H1 (cell line): ENCODE measurements around the gene ATP9B. TPM values are rescaled to one million over a fixed set of nuclear protein-coding genes. Genes with fewer than 3 reads are reported as not detected.

Experiments used
- CTCF ChIA-PET: fragments of 300-600 bp; sonication (Branson Sonifier 250); formaldehyde crosslinking; loops from one replicate; lab custom pipeline; 2021; ENCODE audit not compliant: partially characterized antibody; lab: Charles Lee
- POLR2A ChIA-PET: fragments of 300-600 bp; sonication (Branson Sonifier 250); formaldehyde crosslinking; loops from one replicate; lab custom pipeline; 2021; ENCODE audit warnings: inconsistent platforms; ENCODE audit not compliant: partially characterized antibody; lab: Charles Lee
- DNase-seq, 2 experiments: peaks; one replicate each; pipeline versions ENCODE4 v3.0.0 to v3.0.0-alpha.2; 2010 to 2022; ENCODE audit warnings: low spot score in 2 of 2, low read depth in 1 of 2, mixed read lengths in 1 of 2
- FAIRE-seq: peaks from 2 replicates; lab custom pipeline; 2011; peaks lifted over from hg19 to GRCh38; lab: Jason Lieb, UNC
- H2AFZ ChIP-seq: 2 replicates; pipeline ENCODE4 v1.8.1; 2012; ENCODE audit warnings: low read length, inconsistent platforms
- H2AK5ac ChIP-seq: 2 replicates; pipeline ENCODE4 v1.6.1; 2013; ENCODE audit warnings: low read depth, low read length
- H2BK120ac ChIP-seq: replicated peaks from 2 replicates; pipeline ENCODE3; 2013; ENCODE audit warnings: low read depth, low read length, inconsistent platforms
- H2BK12ac ChIP-seq: 2 replicates; pipeline ENCODE4 v1.6.1; 2013; ENCODE audit warnings: low read depth, low read length
- H2BK15ac ChIP-seq: 2 replicates; pipeline ENCODE4 v1.6.1; 2013; ENCODE audit warnings: low read length
- H2BK20ac ChIP-seq: 2 replicates; pipeline ENCODE4 v1.6.1; 2013; ENCODE audit warnings: low read length
- H2BK5ac ChIP-seq: 2 replicates; pipeline ENCODE4 v1.6.1; 2013; ENCODE audit warnings: low read depth, low read length
- H3K14ac ChIP-seq: 2 replicates; pipeline ENCODE4 v1.6.1; 2013; ENCODE audit warnings: inconsistent platforms; ENCODE audit not compliant: insufficient read length
- H3K18ac ChIP-seq: 2 replicates; pipeline ENCODE4 v1.6.1; 2013; ENCODE audit warnings: low read length; ENCODE audit errors: extremely low read depth
- H3K23ac ChIP-seq: 2 replicates; pipeline ENCODE4 v1.6.1; 2013; ENCODE audit warnings: inconsistent platforms; ENCODE audit not compliant: insufficient read length
- H3K23me2 ChIP-seq: 2 replicates; pipeline ENCODE4 v1.6.1; 2013; ENCODE audit warnings: low read depth, low read length
- H3K27ac ChIP-seq: 2 replicates; pipeline ENCODE4 v1.6.1; 2011; ENCODE audit warnings: low read depth, low read length, inconsistent platforms
- H3K27me3 ChIP-seq, 4 experiments: replicated peaks in 1 of 4; 1 replicate in 1 of 4; 2 replicates in 3 of 4; pipeline versions ENCODE4 v1.6.1 to v1.8.1; 2011 to 2013; ENCODE audit warnings: low read length in 3 of 4, mild to moderate bottlenecking in 3 of 4, inconsistent platforms in 2 of 4, mixed read lengths in 2 of 4, moderate library complexity in 1 of 4; ENCODE audit not compliant: control insufficient read depth in 3 of 4, insufficient read depth in 3 of 4; ENCODE audit errors: extremely low read depth in 1 of 4
- H3K36me3 ChIP-seq, 4 experiments: 2 replicates each; pipeline versions ENCODE4 v1.6.1 to v1.8.1; 2011 to 2013; ENCODE audit warnings: mild to moderate bottlenecking in 4 of 4, low read length in 3 of 4, moderate library complexity in 2 of 4, control low read depth in 1 of 4, inconsistent platforms in 1 of 4; ENCODE audit not compliant: insufficient read depth in 4 of 4, control insufficient read depth in 2 of 4
- H3K4ac ChIP-seq: replicated peaks from 2 replicates; pipeline ENCODE3; 2013; ENCODE audit warnings: low read length, low read depth, mixed read lengths, inconsistent platforms; ENCODE audit not compliant: insufficient read length
- H3K4me1 ChIP-seq, 4 experiments: replicated peaks in 1 of 4; 1 replicate in 1 of 4; 2 replicates in 3 of 4; pipeline versions ENCODE4 v1.6.1 to v1.8.1; 2011 to 2013; ENCODE audit warnings: low read length in 3 of 4, inconsistent platforms in 2 of 4, mixed read lengths in 1 of 4; ENCODE audit not compliant: insufficient read depth in 4 of 4, control insufficient read depth in 3 of 4
- H3K4me2 ChIP-seq, 2 experiments: 2 replicates each; pipeline versions ENCODE4 v1.6.1 to v1.8.1; 2011 to 2013; ENCODE audit warnings: low read depth in 2 of 2, low read length in 2 of 2, control low read depth in 1 of 2, inconsistent platforms in 1 of 2, mild to moderate bottlenecking in 1 of 2; ENCODE audit not compliant: insufficient read depth in 1 of 2
- H3K4me3 ChIP-seq, 4 experiments: fragments of 200-600, 300-600 bp in 1 of 4; sonication (generic), shearing (Covaris generic), sonication (Bioruptor Twin) in 1 of 4; 2 replicates each; pipeline versions ENCODE4 v1.5.1 to v1.8.1; 2011 to 2016; ENCODE audit warnings: low read length in 4 of 4, low read depth in 3 of 4, control low read depth in 2 of 4, inconsistent platforms in 2 of 4, mild to moderate bottlenecking in 2 of 4, mixed read lengths in 1 of 4, moderate library complexity in 1 of 4; ENCODE audit not compliant: insufficient read depth in 2 of 4; ENCODE audit errors: extremely low read depth in 1 of 4
- H3K56ac ChIP-seq: replicated peaks from 2 replicates; pipeline ENCODE3; 2013; ENCODE audit warnings: low read depth, mild to moderate bottlenecking, mixed read lengths, low read length, inconsistent platforms; ENCODE audit not compliant: insufficient read length
- H3K79me1 ChIP-seq: 2 replicates; pipeline ENCODE4 v1.6.1; 2013; ENCODE audit warnings: low read depth, low read length, control low read depth
- H3K79me2 ChIP-seq, 2 experiments: 2 replicates each; pipeline versions ENCODE4 v1.6.1 to v1.8.1; 2012 to 2013; ENCODE audit warnings: low read length in 2 of 2, mild to moderate bottlenecking in 2 of 2, inconsistent platforms in 1 of 2; ENCODE audit not compliant: insufficient read depth in 2 of 2, control insufficient read depth in 1 of 2
- H3K9ac ChIP-seq, 4 experiments: replicated peaks in 1 of 4; 1 replicate in 1 of 4; 2 replicates in 3 of 4; pipeline versions ENCODE4 v1.6.1 to v1.8.1; 2011 to 2013; ENCODE audit warnings: low read depth in 3 of 4, low read length in 3 of 4, control low read depth in 2 of 4, mild to moderate bottlenecking in 2 of 4, moderate library complexity in 2 of 4, inconsistent platforms in 1 of 4; ENCODE audit errors: extremely low read depth in 1 of 4
- H3K9me3 ChIP-seq, 2 experiments: 2 replicates each; pipeline versions ENCODE4 v1.6.1 to v1.8.1; 2012 to 2013; ENCODE audit warnings: mild to moderate bottlenecking in 2 of 2, moderate library complexity in 2 of 2, control low read depth in 1 of 2, inconsistent platforms in 1 of 2, low read depth in 1 of 2, low read length in 1 of 2, mixed read lengths in 1 of 2; ENCODE audit not compliant: insufficient read depth in 2 of 2
- H4K20me1 ChIP-seq, 2 experiments: replicated peaks in 1 of 2; 2 replicates each; pipeline versions ENCODE3 to v1.8.1; 2011 to 2013; ENCODE audit warnings: inconsistent platforms in 2 of 2, low read length in 2 of 2, mild to moderate bottlenecking in 1 of 2; ENCODE audit not compliant: insufficient read depth in 2 of 2, control insufficient read depth in 1 of 2
- H4K5ac ChIP-seq: 2 replicates; pipeline ENCODE4 v1.6.1; 2013; ENCODE audit warnings: low read length, low read depth, mixed read lengths, inconsistent platforms; ENCODE audit not compliant: insufficient read length
- H4K8ac ChIP-seq: 2 replicates; pipeline ENCODE4 v1.8.0; 2013; ENCODE audit warnings: mild to moderate bottlenecking, moderate library complexity, low read length, inconsistent platforms; ENCODE audit not compliant: insufficient read depth; ENCODE audit errors: extremely low read depth
- H4K91ac ChIP-seq: replicated peaks from 2 replicates; pipeline ENCODE3; 2013; ENCODE audit warnings: low read length, mixed read lengths, inconsistent platforms; ENCODE audit not compliant: insufficient read length
- GABPA ChIP-seq: IDR thresholded peaks from 2 replicates; pipeline ENCODE4 v1.6.1; 2011; ENCODE audit warnings: mild to moderate bottlenecking, low read length, moderate library complexity, borderline replicate concordance; ENCODE audit not compliant: insufficient read depth
- HDAC6 ChIP-seq: IDR thresholded peaks from one replicate; pipeline ENCODE4 v1.7.1; 2012; ENCODE audit warnings: low read depth, mild to moderate bottlenecking, inconsistent platforms, low read length, moderate library complexity
- JUND ChIP-seq: IDR thresholded peaks from 2 replicates; pipeline ENCODE4 v1.6.1; 2011; ENCODE audit warnings: mild to moderate bottlenecking, improper control_type of control experiment, low read length
- RBBP5 ChIP-seq: IDR thresholded peaks from 2 replicates; pipeline ENCODE4 v1.7.1; 2012; ENCODE audit warnings: low read depth, mild to moderate bottlenecking, inconsistent platforms, low read length, moderate library complexity, borderline replicate concordance
- SRF ChIP-seq: IDR thresholded peaks from 2 replicates; pipeline ENCODE4 v1.6.1; 2011; ENCODE audit warnings: mild to moderate bottlenecking, low read depth, low read length, moderate library complexity
- WGBS, 2 experiments: shearing (Covaris generic) in 1 of 2; methylation state at CpG; one replicate each; pipeline versions ENCODE4 v1.1.6 to v1.1.7; 2013 to 2015; ENCODE audit warnings: low lambda C conversion rate in 2 of 2, mixed read lengths in 2 of 2, inconsistent platforms in 1 of 2, low coverage in 1 of 2, missing lambda C conversion rate in 1 of 2; ENCODE audit not compliant: insufficient replicate concordance in 2 of 2, insufficient coverage in 1 of 2, insufficient read length in 1 of 2; ENCODE audit errors: extremely low coverage in 1 of 2, missing lambda C conversion rate in 1 of 2; 5-methylcytosine and 5-hydroxymethylcytosine counted together
- polyA plus RNA-seq, 7 experiments: library from polyadenylated mRNA; depleted of rRNA in 3 of 7; stranded (reverse) in 5 of 7; unstranded in 2 of 7; fragments of >200 nt in 5 of 7; fragments of 200-250 nt in 2 of 7; gene quantifications; 1 replicate in 5 of 7; 2 replicates in 1 of 7; 4 replicates in 1 of 7; pipeline versions ENCODE4 v1.2.1 to v1.2.3, GENCODE V29; 2011 to 2013; ENCODE audit warnings: missing spikeins in 2 of 7, mixed read lengths in 2 of 7
- total RNA-seq: library from RNA; stranded (reverse); fragmentation: NEBNext Ultra II Directional; extraction: Animal tissue kit (Norgen Biotek cat#: 25700); gene quantifications from 2 replicates; pipeline ENCODE4 v1.2.1, GENCODE V29; 2021

Gene ATP9B
- total and polyA plus RNA-seq, 2 of the 8 experiments (the other 6 are each of a cell fraction or from before 2014, with no cell fraction given), result 15.1 to 21.7 TPM

GRCh38 chr18:79274823-79275222 is 205.6 kb downstream of the ATP9B start:
- peaks cover 0 to 4% of the 10 kb centered on the region in 2 experiments for H4K20me1 ChIP-seq
- H3K9me3 ChIP-seq, result no peaks in the 10 kb centered on the region
- no peaks in the 10 kb centered on the region for H3K36me3 ChIP-seq
- no peak overlapping the region for H3K4me3 ChIP-seq
- no peak overlapping the region for H2AFZ ChIP-seq
- H3K27ac ChIP-seq, result no peak overlapping the region
- WGBS, 2 experiments, result 88% methylated on average over 8 of the region's 8 CpGs; no CpG with 5 or more reads in 1 of the 2 experiments
- H3K4me1 ChIP-seq, result peaks cover 2 to 10% (median 4%) of the 10 kb centered on the region in 4 experiments; a peak in 4 of 7 replicates
- no peak overlapping the region for H3K14ac ChIP-seq
- no peak overlapping the region for H3K56ac ChIP-seq
- H3K18ac ChIP-seq, result no peak overlapping the region
- H3K27me3 ChIP-seq, result no peaks in the 10 kb centered on the region
- no peaks in the 10 kb centered on the region for H3K23me2 ChIP-seq
- H2BK15ac ChIP-seq, result no peak overlapping the region
- no peak overlapping the region for H2AK5ac ChIP-seq
- no peaks in the 10 kb centered on the region for H3K79me2 ChIP-seq
- no peak overlapping the region for H3K23ac ChIP-seq
- H3K9ac ChIP-seq, result no peak overlapping the region
- H2BK120ac ChIP-seq, result no peak overlapping the region
- no peak overlapping the region for H3K4ac ChIP-seq
- H2BK20ac ChIP-seq, result no peak overlapping the region
- H3K4me2 ChIP-seq, result no peak overlapping the region; a peak in 1 of 4 replicates
- DNase-seq (no peak), FAIRE-seq (no peak)
- no peak overlapping the region for H4K8ac ChIP-seq
- H3K79me1 ChIP-seq, result no peaks in the 10 kb centered on the region
- ChIA-PET CTCF (interaction anchor here (1.0 to 1.1 kb wide), 3 partner anchors 18 to 288 kb away, joined by 3 to 4 read pairs (median 3); no protein-coding TSS in a partner anchor), POLR2A (no interaction called here)
- no peak overlapping the region for H4K5ac ChIP-seq
- no peak overlapping the region for H4K91ac ChIP-seq
- H2BK12ac ChIP-seq, result no peak overlapping the region
- H2BK5ac ChIP-seq, result no peak overlapping the region
- TF ChIP-seq SRF (no peak), GABPA (no peak), RBBP5 (no peak), HDAC6 (no peak), JUND (no peak)
